T-cell (primary cell): ENCODE data around the gene GPRC5D. TPM values are rescaled to one million over a fixed set of nuclear protein-coding genes. Genes with fewer than 3 reads are reported as not detected.

Experiments
- ATAC-seq, 4 experiments: fragments of 200-7000 bp in 3 of 4; fragments of 150-1000 bp in 1 of 4; cut with Tn5 transposase; replicated peaks in 1 of 4; 1 replicate in 3 of 4; 2 replicates in 1 of 4; pipeline ENCODE4 v1.10.0; 2021; ENCODE audit warnings: moderate library complexity in 3 of 4, mild to moderate bottlenecking in 2 of 4, moderate number of reproducible peaks in 1 of 4
- CTCF ChIA-PET, 2 donors: fragments of 300-600 bp; sonication (Branson Sonifier 250); formaldehyde crosslinking; loops; one replicate each; lab custom pipeline; 2022; ENCODE audit warnings: antibody characterized with exemption in 2 of 2; lab: Charles Lee
- POLR2A ChIA-PET, 2 donors: fragments of 300-600 bp; sonication (Branson Sonifier 250); formaldehyde crosslinking; loops; one replicate each; lab custom pipeline; 2022; ENCODE audit warnings: antibody characterized with exemption in 2 of 2; lab: Charles Lee
- DNase-seq, 35 experiments: peaks; one replicate each; pipeline versions ENCODE4 v3.0.0 to v3.0.0-alpha.2; 2013 to 2023
- H3K27ac ChIP-seq: one replicate; pipeline ENCODE4 v1.5.1; 2013; ENCODE audit warnings: low read length
- H3K27me3 ChIP-seq, 2 experiments: replicated peaks in 1 of 2; 1 replicate in 1 of 2; 2 replicates in 1 of 2; pipeline versions ENCODE4 v1.6.1 to v1.7.0; 2013; ENCODE audit warnings: low read length in 1 of 2, mixed read lengths in 1 of 2; ENCODE audit not compliant: control insufficient read depth in 2 of 2, insufficient read depth in 2 of 2; ENCODE audit errors: extremely low read depth in 1 of 2
- H3K36me3 ChIP-seq, 2 donors: 1 replicate in 1 of 2; 2 replicates in 1 of 2; pipeline versions ENCODE4 v1.6.1 to v1.7.0; 2013; ENCODE audit warnings: low read length in 1 of 2; ENCODE audit not compliant: control insufficient read depth in 2 of 2, insufficient read depth in 1 of 2; ENCODE audit errors: extremely low read depth in 1 of 2
- H3K4me1 ChIP-seq, 2 experiments: 1 replicate in 1 of 2; 2 replicates in 1 of 2; pipeline versions ENCODE4 v1.6.1 to v1.7.0; 2013; ENCODE audit warnings: low read length in 2 of 2, mixed read lengths in 1 of 2; ENCODE audit not compliant: insufficient read depth in 2 of 2, control insufficient read depth in 1 of 2; ENCODE audit errors: extremely low read depth in 1 of 2
- H3K4me3 ChIP-seq, 2 donors: 1 replicate in 1 of 2; 2 replicates in 1 of 2; pipeline versions ENCODE4 v1.5.1 to v1.7.0; 2013; ENCODE audit warnings: mild to moderate bottlenecking in 2 of 2, low read length in 1 of 2, moderate library complexity in 1 of 2; ENCODE audit not compliant: control insufficient read depth in 1 of 2; ENCODE audit errors: extremely low read depth in 1 of 2
- H3K9me3 ChIP-seq: 2 replicates; pipeline ENCODE4 v1.7.0; 2013
- H3K27ac Mint-ChIP-seq, 2 donors: one replicate each; pipeline ENCODE4 v1.8.0; 2020 to 2021; ENCODE audit warnings: mild to moderate bottlenecking in 2 of 2, mixed read lengths in 2 of 2
- H3K27me3 Mint-ChIP-seq, 2 donors: one replicate each; pipeline ENCODE4 v1.8.0; 2021 to 2022; ENCODE audit warnings: mixed read lengths in 2 of 2
- H3K36me3 Mint-ChIP-seq: one replicate; pipeline ENCODE4 v1.8.0; 2021; ENCODE audit warnings: mixed read lengths
- H3K4me1 Mint-ChIP-seq, 3 donors: one replicate each; pipeline ENCODE4 v1.8.0; 2020 to 2022; ENCODE audit warnings: mixed read lengths in 3 of 3, mild to moderate bottlenecking in 1 of 3
- H3K4me3 Mint-ChIP-seq, 3 donors: one replicate each; pipeline ENCODE4 v1.8.0; 2020 to 2022; ENCODE audit warnings: mild to moderate bottlenecking in 3 of 3, mixed read lengths in 3 of 3, moderate library complexity in 3 of 3
- H3K9me3 Mint-ChIP-seq, 3 donors: one replicate each; pipeline ENCODE4 v1.8.0; 2020 to 2022; ENCODE audit warnings: mixed read lengths in 3 of 3
- WGBS: methylation state at CpG from one replicate; pipeline ENCODE4 v1.1.5; 2013; ENCODE audit warnings: missing lambda C conversion rate; ENCODE audit not compliant: insufficient coverage; 5-methylcytosine and 5-hydroxymethylcytosine counted together
- total RNA-seq, 35 experiments: library from RNA in 6 of 35; stranded (reverse) in 6 of 35; fragments of 120-200 nt in 1 of 35; gene quantifications; one replicate each; pipeline versions ENCODE4 v1.2.1 to v1.2.4 and lab custom pipeline; 2013 to 2026

GPRC5D gene
- total RNA-seq, 5 donors from 2014 or later (not counting 1 experiment from before 2014, with no cell fraction given), result not detected

GRCh38 chr12:12964255-12964654 lies 12.3 kb upstream of the GPRC5D start:
- H3K36me3 ChIP-seq, result no peaks in the 10 kb centered on the region
- no peak for DNase-seq
- H3K4me3 ChIP-seq, result no peak overlapping the region
- 40% methylated on average over 1 of the region's 4 CpGs for WGBS
- no peaks in the 10 kb centered on the region for H3K9me3 Mint-ChIP-seq
- no peaks in the 10 kb centered on the region for H3K4me1 ChIP-seq
- no peak for ATAC-seq
- no peaks in the 10 kb centered on the region for H3K27me3 ChIP-seq
- no peaks in the 10 kb centered on the region for H3K4me1 Mint-ChIP-seq
- H3K4me3 Mint-ChIP-seq, result no peak overlapping the region
- H3K27ac Mint-ChIP-seq, result no peak overlapping the region
- no peak overlapping the region for H3K27ac ChIP-seq
- CTCF ChIA-PET, result no interaction called here
- peaks cover 15% of the 10 kb centered on the region for H3K36me3 Mint-ChIP-seq
- H3K9me3 ChIP-seq, result no peaks in the 10 kb centered on the region
- POLR2A ChIA-PET, result no interaction called here
- no peaks in the 10 kb centered on the region for H3K27me3 Mint-ChIP-seq

GRCh38 chr12:12960639-12961209 lies 8.8 kb upstream of the GPRC5D start:
- H3K36me3 Mint-ChIP-seq, result peaks cover 5% of the 10 kb centered on the region
- no peak overlapping the region for H3K27ac ChIP-seq
- H3K9me3 Mint-ChIP-seq, result no peaks in the 10 kb centered on the region
- no peak for DNase-seq
- H3K4me3 Mint-ChIP-seq, result no peak overlapping the region
- H3K9me3 ChIP-seq, result no peaks in the 10 kb centered on the region
- H3K36me3 ChIP-seq, result no peaks in the 10 kb centered on the region
- no peak overlapping the region for H3K27ac Mint-ChIP-seq
- peaks cover 0 to 3% of the 10 kb centered on the region in 2 donors for H3K27me3 Mint-ChIP-seq
- WGBS, result no CpG with 5 or more reads among the region's 5 CpGs
- no peaks in the 10 kb centered on the region for H3K4me1 ChIP-seq
- no peak overlapping the region for H3K4me3 ChIP-seq
- ATAC-seq, result no peak
- peaks cover 0 to 5% of the 10 kb centered on the region in 2 experiments for H3K27me3 ChIP-seq
- POLR2A ChIA-PET, result interaction anchor here in 1 of 2 donors (0.5 kb wide), 1 partner anchor 49 kb away, joined by 3 read pairs; no protein-coding TSS in a partner anchor
- no peaks in the 10 kb centered on the region for H3K4me1 Mint-ChIP-seq
- CTCF ChIA-PET, result no interaction called here

GRCh38 chr12:12958886-12959285 lies 6.9 kb upstream of the GPRC5D start:
- Histone ChIP-seq H3K4me1 (no peaks in the 10 kb centered on the region), H3K36me3 (no peaks in the 10 kb centered on the region), H3K4me3 (no peak overlapping the region), H3K9me3 (no peaks in the 10 kb centered on the region), H3K27ac (no peak overlapping the region), H3K27me3 (peaks cover 0 to 5% of the 10 kb centered on the region in 2 experiments)
- CTCF ChIA-PET, result interaction anchor here (0.5 to 1.6 kb wide), 2 partner anchors 11 to 25 kb away, joined by 3 to 10 read pairs; no protein-coding TSS in a partner anchor
- peaks cover 0 to 3% of the 10 kb centered on the region in 2 donors for H3K27me3 Mint-ChIP-seq
- H3K27ac Mint-ChIP-seq, result no peak overlapping the region
- ATAC-seq (no peak), DNase-seq (no peak)
- WGBS, result no CpG with 5 or more reads among the region's 7 CpGs
- H3K4me3 Mint-ChIP-seq, result no peak overlapping the region
- POLR2A ChIA-PET, result no interaction called here
- H3K9me3 Mint-ChIP-seq, result no peaks in the 10 kb centered on the region
- no peaks in the 10 kb centered on the region for H3K36me3 Mint-ChIP-seq
- no peaks in the 10 kb centered on the region for H3K4me1 Mint-ChIP-seq

- Mint-ChIP-seq H3K9me3 (no peaks in the 10 kb centered on the region), H3K27ac (no peak overlapping the region), H3K36me3 (no peaks in the 10 kb centered on the region), H3K4me3 (no peak overlapping the region), H3K4me1 (no peaks in the 10 kb centered on the region), H3K27me3 (peaks cover 0 to 4% of the 10 kb centered on the region in 2 donors)
- DNase-seq (no peak), ATAC-seq (no peak)
- Histone ChIP-seq H3K27me3 (peaks cover 0 to 8% of the 10 kb centered on the region in 2 experiments), H3K9me3 (no peaks in the 10 kb centered on the region), H3K27ac (no peak overlapping the region), H3K4me1 (no peaks in the 10 kb centered on the region), H3K36me3 (no peaks in the 10 kb centered on the region), H3K4me3 (no peak overlapping the region)
- POLR2A ChIA-PET, result no interaction called here
- 91% methylated on average over 5 of the region's 6 CpGs for WGBS
- CTCF ChIA-PET, result interaction anchor here in 1 of 2 donors (1.1 kb wide), 1 partner anchor 257 kb away, joined by 3 read pairs; no protein-coding TSS in a partner anchor
Observed at GRCh38 chr12:12954878-12955625, 3.1 kb upstream of the GPRC5D start.

DNA sequence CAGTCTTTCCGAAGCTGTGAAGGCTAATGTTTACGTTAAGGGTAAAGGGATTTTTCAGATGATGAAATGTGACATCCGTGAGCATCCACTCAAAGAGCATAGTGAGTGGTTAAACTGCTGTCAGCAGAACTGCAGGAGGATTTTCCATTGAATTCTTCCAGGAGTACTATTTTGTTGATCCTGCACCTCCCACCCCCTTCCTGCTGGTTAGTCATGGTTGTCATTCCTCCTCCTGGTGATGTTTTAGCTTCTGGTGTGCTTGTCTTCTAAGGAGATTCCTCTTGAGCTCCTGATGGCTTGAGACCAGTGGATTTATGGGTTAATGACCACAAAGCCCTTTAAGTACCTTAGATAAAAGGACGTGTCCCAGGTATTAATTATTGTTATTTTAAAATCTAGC lies 2.4 kb upstream of the GPRC5D start:
- Mint-ChIP-seq H3K36me3 (no peaks in the 10 kb centered on the region), H3K4me1 (no peaks in the 10 kb centered on the region), H3K9me3 (no peaks in the 10 kb centered on the region), H3K27ac (no peak overlapping the region), H3K27me3 (peaks cover 5 to 11% of the 10 kb centered on the region in 2 donors), H3K4me3 (no peak overlapping the region)
- DNase-seq (no peak), ATAC-seq (no peak)
- H3K27me3 ChIP-seq, result peaks cover 0 to 12% of the 10 kb centered on the region in 2 experiments
- no peaks in the 10 kb centered on the region for H3K9me3 ChIP-seq
- H3K4me1 ChIP-seq, result no peaks in the 10 kb centered on the region
- WGBS, result no CpG with 5 or more reads among the region's 4 CpGs
- H3K36me3 ChIP-seq, result no peaks in the 10 kb centered on the region
- ChIA-PET POLR2A (no interaction called here), CTCF (interaction anchor here in 1 of 2 donors (1.1 kb wide), 1 partner anchor 258 kb away, joined by 3 read pairs; no protein-coding TSS in a partner anchor)
- H3K27ac ChIP-seq, result no peak overlapping the region
- no peak overlapping the region for H3K4me3 ChIP-seq

DNA sequence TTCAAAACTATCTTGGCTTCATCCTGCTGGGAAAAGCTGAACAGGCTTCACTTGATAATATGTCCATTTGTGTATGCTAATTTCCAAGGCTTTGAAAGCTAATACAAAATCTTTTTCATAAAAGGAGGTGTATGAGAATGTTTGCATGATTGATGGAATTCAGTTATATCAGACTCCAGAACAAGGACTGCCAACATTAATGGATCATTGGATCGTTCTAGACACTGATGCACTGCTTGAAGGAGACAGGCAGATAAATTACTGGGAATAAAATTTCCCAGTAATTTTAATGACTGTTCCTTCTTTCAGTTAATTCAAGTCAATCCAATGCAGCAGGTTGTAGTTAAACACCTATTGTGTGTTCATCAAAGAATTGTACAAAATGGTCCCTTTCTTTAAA lies 466 bp downstream of the GPRC5D start:
- Mint-ChIP-seq H3K4me1 (no peaks in the 10 kb centered on the region), H3K9me3 (no peaks in the 10 kb centered on the region), H3K27me3 (peaks cover 6 to 12% of the 10 kb centered on the region in 2 donors), H3K36me3 (no peaks in the 10 kb centered on the region), H3K4me3 (no peak overlapping the region), H3K27ac (no peak overlapping the region)
- ATAC-seq (no peak), DNase-seq (no peak)
- H3K4me3 ChIP-seq, result no peak overlapping the region
- H3K36me3 ChIP-seq, result no peaks in the 10 kb centered on the region
- H3K27ac ChIP-seq, result no peak overlapping the region
- WGBS, result no CpG with 5 or more reads among the region's 1 CpG
- H3K27me3 ChIP-seq, result peaks cover 0 to 11% of the 10 kb centered on the region in 2 experiments
- H3K9me3 ChIP-seq, result no peaks in the 10 kb centered on the region
- ChIA-PET CTCF (no interaction called here), POLR2A (no interaction called here)
- no peaks in the 10 kb centered on the region for H3K4me1 ChIP-seq
